Stimulated activated CD4-positive, alpha-beta T cell treated with anti-CD3 and anti-CD28 coated beads, Interleukin-1b, Interleukin-23, amount 100 ng/mL, for 24 hours (primary cell): Measurements from ENCODE around the gene AKR1D1.
"Not testable (repeated sequence)": the region's sequence is repeated elsewhere in the genome, so short reads cannot be mapped to it uniquely, and the experiment has no call there.

Experiments
- DNase-seq, 4 experiments: peaks; one replicate each; pipeline ENCODE4 v3.0.0-alpha.2; 2020; ENCODE audit warnings: low read depth in 4 of 4, low spot score in 1 of 4

AKR1D1 gene

GRCh38 chr7:138120140-138120827, 44.0 kb downstream of the AKR1D1 start:
- DNase-seq = no peak

- no peak for DNase-seq
These were observed 45.9 kb downstream of the AKR1D1 start for GRCh38 chr7:138122162-138122561.

GRCh38 chr7:138125119-138125518, 48.9 kb downstream of the AKR1D1 start:
- no peak for DNase-seq

GRCh38 chr7:138125598-138126111, 49.4 kb downstream of the AKR1D1 start:
- no peak for DNase-seq

- no peak for DNase-seq
These were observed 50.7 kb downstream of the AKR1D1 start for GRCh38 chr7:138126928-138127327.

GRCh38 chr7:138127996-138128395, 51.7 kb downstream of the AKR1D1 start:
- DNase-seq = no peak

- no peak for DNase-seq
These were observed 53.4 kb downstream of the AKR1D1 start for GRCh38 chr7:138129551-138130165.

GRCh38 chr7:138137423-138138171, 61.3 kb downstream of the AKR1D1 start:
- DNase-seq = no peak

GRCh38 chr7:138138244-138138643, 62.0 kb downstream of the AKR1D1 start:
- DNase-seq = no peak

GRCh38 chr7:138142583-138143201, 66.4 kb downstream of the AKR1D1 start:
- DNase-seq = no peak

GRCh38 chr7:138144958-138145357, 68.7 kb downstream of the AKR1D1 start:
- no peak for DNase-seq

- DNase-seq = not testable (repeated sequence)
These were observed 70.0 kb downstream of the AKR1D1 start for GRCh38 chr7:138146221-138146620.

GRCh38 chr7:138146757-138147734, 70.8 kb downstream of the AKR1D1 start:
- not testable (repeated sequence) for DNase-seq

GRCh38 chr7:138151731-138152577, 75.7 kb downstream of the AKR1D1 start:
- no peak for DNase-seq

GRCh38 chr7:138154661-138155060, 78.4 kb downstream of the AKR1D1 start:
- no peak for DNase-seq

- no peak for DNase-seq
These were observed 81.4 kb downstream of the AKR1D1 start for GRCh38 chr7:138157702-138158101.

GRCh38 chr7:138158739-138159528, 82.7 kb downstream of the AKR1D1 start:
- DNase-seq = no peak

GRCh38 chr7:138161600-138162081, 85.4 kb downstream of the AKR1D1 start:
- DNase-seq = peak; percentile 35 to 61 (median 44)
